CD4-positive, alpha-beta T cell (primary cell): ENCODE results near the gene TMEM203. TPM values are rescaled to one million over a fixed set of nuclear protein-coding genes. Genes with fewer than 3 reads are reported as not detected.

Experiments used
- ATAC-seq: fragments of 200-7000 bp; cut with Tn5 transposase; one replicate; pipeline ENCODE4 v1.10.0; 2022; ENCODE audit warnings: mild to moderate bottlenecking; ENCODE audit not compliant: poor library complexity
- CTCF ChIA-PET: fragments of 350-600 bp; sonication (Branson Sonifier 250); formaldehyde crosslinking; loops from one replicate; lab custom pipeline; 2021; ENCODE audit warnings: antibody characterized with exemption, inconsistent platforms; lab: Charles Lee
- POLR2A ChIA-PET: fragments of 350-600 bp; sonication (Branson Sonifier 250); formaldehyde crosslinking; loops from one replicate; lab custom pipeline; 2021; ENCODE audit warnings: antibody characterized with exemption, inconsistent platforms; lab: Charles Lee
- DNase-seq, 14 experiments: peaks; one replicate each; pipeline ENCODE4 v3.0.0-alpha.2; 2013 to 2020; ENCODE audit warnings: mixed read lengths in 2 of 14
- H3K27ac ChIP-seq, 2 donors: one replicate each; pipeline versions ENCODE4 v1.5.1 to v1.7.0; 2013; ENCODE audit warnings: low read length in 2 of 2, low read depth in 1 of 2, mild to moderate bottlenecking in 1 of 2
- H3K27me3 ChIP-seq, 2 experiments: 1 replicate in 1 of 2; 2 replicates in 1 of 2; pipeline versions ENCODE4 v1.6.1 to v1.7.0; 2013; ENCODE audit warnings: low read length in 2 of 2, control low read depth in 1 of 2, mild to moderate bottlenecking in 1 of 2, moderate library complexity in 1 of 2; ENCODE audit not compliant: insufficient read depth in 2 of 2, control insufficient read depth in 1 of 2
- H3K36me3 ChIP-seq: one replicate; pipeline ENCODE4 v1.6.1; 2013; ENCODE audit warnings: low read length, control low read depth; ENCODE audit not compliant: insufficient read depth
- H3K4me1 ChIP-seq: one replicate; pipeline ENCODE4 v1.6.1; 2013; ENCODE audit warnings: low read length, control low read depth; ENCODE audit not compliant: insufficient read depth
- H3K4me3 ChIP-seq: one replicate; pipeline ENCODE4 v1.5.1; 2013; ENCODE audit warnings: mild to moderate bottlenecking, low read length, moderate library complexity
- H3K9me3 ChIP-seq, 2 experiments: 1 replicate in 1 of 2; 2 replicates in 1 of 2; pipeline versions ENCODE4 v1.6.1 to v1.7.0; 2013; ENCODE audit warnings: low read length in 2 of 2, mild to moderate bottlenecking in 2 of 2, control low read depth in 1 of 2, moderate library complexity in 1 of 2; ENCODE audit not compliant: control insufficient read depth in 1 of 2, insufficient read depth in 1 of 2
- H3K27ac Mint-ChIP-seq: one replicate; pipeline ENCODE4 v1.8.0; 2020; ENCODE audit warnings: mixed read lengths
- H3K27me3 Mint-ChIP-seq: one replicate; pipeline ENCODE4 v1.8.0; 2021; ENCODE audit warnings: mixed read lengths
- H3K36me3 Mint-ChIP-seq: one replicate; pipeline ENCODE4 v1.8.0; 2021; ENCODE audit warnings: low read depth, mixed read lengths
- H3K4me1 Mint-ChIP-seq: one replicate; pipeline ENCODE4 v1.8.0; 2021; ENCODE audit warnings: low read depth, mixed read lengths
- H3K4me3 Mint-ChIP-seq: one replicate; pipeline ENCODE4 v1.8.0; 2020; ENCODE audit warnings: mild to moderate bottlenecking, mixed read lengths
- H3K9me3 Mint-ChIP-seq: one replicate; pipeline ENCODE4 v1.8.0; 2020; ENCODE audit warnings: mixed read lengths
- intact Hi-C, 2 experiments: fragments of 100-400 bp; cut with DNase I in 1 of 2; cut with micrococcal nuclease in 1 of 2; formaldehyde crosslinking; loops; one replicate each; pipeline versions ENCODE4 v1.15.1 to v1.9.0; 2023 to 2025; cut with DNase I, micrococcal nuclease
- total RNA-seq, 174 experiments: library from RNA in 2 of 174; stranded (reverse) in 2 of 174; gene quantifications; one replicate each; pipeline ENCODE4 v1.2.3 and lab custom pipeline; 2021 to 2026
- TF ChIP-seq, protein P1 (sequence below): fragments of 200-600 bp; IDR thresholded peaks from one replicate; pipeline ENCODE4 v1.8.0; 2022; ENCODE audit warnings: antibody characterized with exemption, mild to moderate bottlenecking

Gene TMEM203
- total RNA-seq, 2 experiments from 2014 or later: 18.2 to 18.7 TPM

GRCh38 chr9:137193771-137194170, 11.7 kb downstream of the TMEM203 start:
- no peak for DNase-seq
- H3K27me3 Mint-ChIP-seq: no peaks in the 10 kb centered on the region
- peaks cover 10% of the 10 kb centered on the region for H3K4me1 Mint-ChIP-seq
- H3K4me3 Mint-ChIP-seq: no peak overlapping the region
- Histone ChIP-seq H3K27me3 (no peaks in the 10 kb centered on the region), H3K4me3 (no peak overlapping the region), H3K9me3 (no peaks in the 10 kb centered on the region), H3K36me3 (peaks cover 16% of the 10 kb centered on the region), H3K4me1 (peaks cover 23% of the 10 kb centered on the region), H3K27ac (no peak overlapping the region)
- H3K9me3 Mint-ChIP-seq: no peaks in the 10 kb centered on the region
- ChIA-PET CTCF (no interaction called here), POLR2A (no interaction called here)
- intact Hi-C loops: no loop called here
- peaks cover 15% of the 10 kb centered on the region for H3K36me3 Mint-ChIP-seq
- H3K27ac Mint-ChIP-seq: no peak overlapping the region
- ATAC-seq: no peak
- TF ChIP-seq, protein P1, sequence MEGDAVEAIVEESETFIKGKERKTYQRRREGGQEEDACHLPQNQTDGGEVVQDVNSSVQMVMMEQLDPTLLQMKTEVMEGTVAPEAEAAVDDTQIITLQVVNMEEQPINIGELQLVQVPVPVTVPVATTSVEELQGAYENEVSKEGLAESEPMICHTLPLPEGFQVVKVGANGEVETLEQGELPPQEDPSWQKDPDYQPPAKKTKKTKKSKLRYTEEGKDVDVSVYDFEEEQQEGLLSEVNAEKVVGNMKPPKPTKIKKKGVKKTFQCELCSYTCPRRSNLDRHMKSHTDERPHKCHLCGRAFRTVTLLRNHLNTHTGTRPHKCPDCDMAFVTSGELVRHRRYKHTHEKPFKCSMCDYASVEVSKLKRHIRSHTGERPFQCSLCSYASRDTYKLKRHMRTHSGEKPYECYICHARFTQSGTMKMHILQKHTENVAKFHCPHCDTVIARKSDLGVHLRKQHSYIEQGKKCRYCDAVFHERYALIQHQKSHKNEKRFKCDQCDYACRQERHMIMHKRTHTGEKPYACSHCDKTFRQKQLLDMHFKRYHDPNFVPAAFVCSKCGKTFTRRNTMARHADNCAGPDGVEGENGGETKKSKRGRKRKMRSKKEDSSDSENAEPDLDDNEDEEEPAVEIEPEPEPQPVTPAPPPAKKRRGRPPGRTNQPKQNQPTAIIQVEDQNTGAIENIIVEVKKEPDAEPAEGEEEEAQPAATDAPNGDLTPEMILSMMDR: no peak

DNA sequence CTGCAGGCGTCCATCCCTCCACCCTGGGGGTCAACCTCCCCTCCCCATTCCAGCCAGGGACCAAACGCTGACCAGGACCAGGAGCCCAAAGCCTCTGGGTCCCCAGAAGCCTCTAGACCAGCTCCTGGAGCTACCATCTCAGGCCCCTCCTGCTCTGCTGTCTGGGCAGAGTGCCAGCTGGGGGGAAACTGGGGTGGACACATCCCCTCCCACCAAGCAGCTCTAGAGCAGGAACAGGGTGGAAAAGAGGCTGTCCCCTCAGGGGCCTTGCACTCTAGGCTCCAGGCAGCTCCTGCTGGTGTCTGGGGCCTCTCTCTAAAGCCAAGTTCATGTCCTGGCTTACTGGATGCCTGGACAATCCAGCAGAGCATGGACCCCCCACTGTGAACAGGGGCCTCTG, 12.6 kb downstream of the TMEM203 start:
- Mint-ChIP-seq H3K9me3 (no peaks in the 10 kb centered on the region), H3K27me3 (no peaks in the 10 kb centered on the region), H3K27ac (no peak overlapping the region), H3K36me3 (peaks cover 20% of the 10 kb centered on the region), H3K4me1 (peaks cover 10% of the 10 kb centered on the region), H3K4me3 (no peak overlapping the region)
- H3K9me3 ChIP-seq: no peaks in the 10 kb centered on the region
- ChIA-PET POLR2A (interaction anchor here (1.2 to 1.3 kb wide), 2 partner anchors 8 to 30 kb away, joined by 3 to 4 read pairs; partner anchors contain the start of gene TPRN), CTCF (no interaction called here)
- TF ChIP-seq, protein P1: no peak
- H3K27me3 ChIP-seq: no peaks in the 10 kb centered on the region
- intact Hi-C loops: no loop called here
- DNase-seq (no peak), ATAC-seq (no peak)
- H3K36me3 ChIP-seq: peaks cover 16% of the 10 kb centered on the region
- no peak overlapping the region for H3K4me3 ChIP-seq
- no peak overlapping the region for H3K27ac ChIP-seq
- H3K4me1 ChIP-seq: peaks cover 22% of the 10 kb centered on the region

DNA sequence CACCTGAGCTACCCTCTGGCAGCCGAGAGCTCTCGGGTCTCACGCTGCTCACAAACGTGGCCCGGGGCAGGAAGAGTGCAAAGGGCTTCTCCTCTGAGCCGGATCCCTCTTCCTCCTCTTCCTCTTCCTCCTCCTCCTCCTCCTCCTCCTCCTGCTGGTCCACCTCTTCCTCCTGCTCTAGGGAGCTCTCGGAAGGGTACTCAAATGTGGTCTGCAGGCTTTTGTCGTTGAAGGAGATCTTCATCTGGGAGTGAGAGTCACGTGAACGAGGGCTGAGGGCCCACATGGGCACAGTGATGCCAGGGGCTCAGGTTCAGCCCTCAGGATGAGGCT, 13.0 kb downstream of the TMEM203 start:
- Histone ChIP-seq H3K27ac (no peak overlapping the region), H3K27me3 (no peaks in the 10 kb centered on the region), H3K4me3 (no peak overlapping the region), H3K36me3 (peaks cover 16% of the 10 kb centered on the region), H3K9me3 (no peaks in the 10 kb centered on the region), H3K4me1 (peaks cover 27% of the 10 kb centered on the region)
- no peaks in the 10 kb centered on the region for H3K27me3 Mint-ChIP-seq
- H3K27ac Mint-ChIP-seq: no peak overlapping the region
- DNase-seq (no peak), ATAC-seq (no peak)
- H3K9me3 Mint-ChIP-seq: no peaks in the 10 kb centered on the region
- TF ChIP-seq, protein P1: no peak
- intact Hi-C loops: no loop called here
- H3K36me3 Mint-ChIP-seq: peaks cover 23% of the 10 kb centered on the region
- H3K4me1 Mint-ChIP-seq: peaks cover 14% of the 10 kb centered on the region
- ChIA-PET CTCF (no interaction called here), POLR2A (interaction anchor here (1.2 to 1.3 kb wide), 2 partner anchors 8 to 31 kb away, joined by 3 to 4 read pairs; partner anchors contain the start of gene TPRN)
- no peak overlapping the region for H3K4me3 Mint-ChIP-seq
